Measurements from ENCODE around the gene CREG1.

DNA sequence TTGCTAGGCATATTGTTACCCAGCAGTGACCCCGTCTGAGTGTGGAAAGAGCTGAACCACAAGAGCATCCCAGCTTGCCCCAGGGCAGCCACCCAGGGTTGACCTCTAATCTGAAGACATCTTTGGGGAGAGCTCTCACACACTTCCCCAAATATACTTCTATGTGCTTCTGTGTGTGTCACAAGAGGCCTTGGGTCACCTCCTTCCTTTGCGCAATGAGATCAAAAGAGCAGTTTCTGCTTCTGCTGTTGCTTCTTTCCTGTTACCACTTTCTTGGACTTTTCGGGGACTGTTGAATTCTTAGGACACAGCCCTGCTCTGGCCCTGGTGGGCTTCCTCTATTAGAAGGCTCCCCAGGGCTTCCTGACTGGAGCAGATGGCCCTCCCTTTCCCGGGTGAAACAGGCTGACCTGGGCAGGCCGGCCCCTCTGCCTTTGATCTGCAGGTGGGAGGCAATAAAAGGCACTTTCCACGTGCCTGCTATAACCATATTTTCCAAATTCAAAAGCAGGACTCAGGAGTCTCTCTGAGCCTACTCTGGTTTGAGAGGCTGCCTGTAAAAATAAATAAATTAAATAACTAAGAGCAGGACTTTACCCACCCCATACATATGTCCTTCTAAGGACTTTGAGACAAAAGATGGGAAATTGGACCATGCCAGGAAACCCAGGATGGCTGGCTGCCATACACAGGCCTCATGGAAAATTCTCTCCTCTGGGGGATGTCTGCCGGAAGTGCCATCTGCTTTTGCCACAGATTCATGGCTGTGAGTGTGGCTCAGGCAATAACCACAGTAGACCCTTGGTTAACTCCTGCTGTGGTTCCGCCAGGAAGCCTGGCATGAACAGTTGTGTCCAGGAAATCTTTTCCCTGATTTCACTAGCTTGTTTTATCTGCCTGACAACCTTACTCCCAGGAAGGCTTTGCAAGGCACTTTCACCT is 48.2 kb upstream of the CREG1 start:
- TF ChIP-seq ZNF8 (CRISPR knock-in tag; IDR thresholded peaks at IDR 0.05) (no peak), SNAI2 (CRISPR knock-in tag; IDR thresholded peaks at IDR 0.05) (no peak), OSR1 (CRISPR knock-in tag; IDR thresholded peaks at IDR 0.05) (no peak), POU6F1 (CRISPR knock-in tag; IDR thresholded peaks at IDR 0.05; ENCODE audit: borderline replicate concordance, low read depth) (no peak), ZFP3 (CRISPR knock-in tag; IDR thresholded peaks at IDR 0.05) (no peak), ZFP30 (CRISPR knock-in tag; IDR thresholded peaks at IDR 0.05) (no peak), PPARA (CRISPR knock-in tag; IDR thresholded peaks at IDR 0.05; ENCODE audit: borderline replicate concordance) (no peak), ZNF565 (CRISPR knock-in tag; conservative IDR thresholded peaks at IDR 0.05; ENCODE audit: low read depth) (no peak), TCF4 (CRISPR knock-in tag; IDR thresholded peaks at IDR 0.05; ENCODE audit: borderline replicate concordance) (no peak), RARB (CRISPR knock-in tag; IDR thresholded peaks at IDR 0.05) (no peak), TSHZ2 (CRISPR knock-in tag; IDR thresholded peaks at IDR 0.05) (no peak), CREB5 (CRISPR knock-in tag; IDR thresholded peaks at IDR 0.05; ENCODE audit: low read depth) (no peak)
- TF ChIP-seq, protein P1, sequence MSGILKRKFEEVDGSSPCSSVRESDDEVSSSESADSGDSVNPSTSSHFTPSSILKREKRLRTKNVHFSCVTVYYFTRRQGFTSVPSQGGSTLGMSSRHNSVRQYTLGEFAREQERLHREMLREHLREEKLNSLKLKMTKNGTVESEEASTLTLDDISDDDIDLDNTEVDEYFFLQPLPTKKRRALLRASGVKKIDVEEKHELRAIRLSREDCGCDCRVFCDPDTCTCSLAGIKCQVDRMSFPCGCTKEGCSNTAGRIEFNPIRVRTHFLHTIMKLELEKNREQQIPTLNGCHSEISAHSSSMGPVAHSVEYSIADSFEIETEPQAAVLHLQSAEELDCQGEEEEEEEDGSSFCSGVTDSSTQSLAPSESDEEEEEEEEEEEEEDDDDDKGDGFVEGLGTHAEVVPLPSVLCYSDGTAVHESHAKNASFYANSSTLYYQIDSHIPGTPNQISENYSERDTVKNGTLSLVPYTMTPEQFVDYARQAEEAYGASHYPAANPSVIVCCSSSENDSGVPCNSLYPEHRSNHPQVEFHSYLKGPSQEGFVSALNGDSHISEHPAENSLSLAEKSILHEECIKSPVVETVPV (CRISPR knock-in tag; IDR thresholded peaks at IDR 0.05): no peak

Measured in SK-N-SH treated with all-trans-retinoic acid at 6 μM for 48 hours (cell line).